Liver (tissue), 9 donors: Measurements from ENCODE around the gene YWHAE. TPM values are rescaled to one million over a fixed set of nuclear protein-coding genes. Genes with fewer than 3 reads are reported as not detected.
A peak's percentile ranks its signal among the peaks of the same experiment; 100 is the strongest.

Experiments
- DNase-seq: peaks from one replicate; pipeline ENCODE4 v3.0.0-alpha.2; 2017; ENCODE audit warnings: low spot score
- H3K27ac ChIP-seq, 2 donors: one replicate each; pipeline ENCODE4 v1.7.0; 2013; ENCODE audit warnings: inconsistent platforms in 2 of 2, low read length in 2 of 2, control low read depth in 1 of 2, low read depth in 1 of 2, mild to moderate bottlenecking in 1 of 2
- H3K27me3 ChIP-seq, 4 donors: one replicate each; pipeline versions ENCODE4 v1.6.1 to v1.7.0; 2013; ENCODE audit warnings: low read length in 3 of 4, inconsistent platforms in 1 of 4, mild to moderate bottlenecking in 1 of 4, moderate library complexity in 1 of 4; ENCODE audit not compliant: control insufficient read depth in 4 of 4, insufficient read depth in 4 of 4
- H3K36me3 ChIP-seq, 4 donors: one replicate each; pipeline versions ENCODE4 v1.6.1 to v1.7.0; 2013; ENCODE audit warnings: low read length in 3 of 4, mild to moderate bottlenecking in 3 of 4, low read depth in 1 of 4, moderate library complexity in 1 of 4; ENCODE audit not compliant: control insufficient read depth in 4 of 4, insufficient read depth in 3 of 4
- H3K4me1 ChIP-seq, 4 donors: one replicate each; pipeline versions ENCODE4 v1.6.1 to v1.7.0; 2013; ENCODE audit warnings: low read length in 3 of 4, mild to moderate bottlenecking in 3 of 4, moderate library complexity in 1 of 4; ENCODE audit not compliant: control insufficient read depth in 4 of 4, insufficient read depth in 4 of 4
- H3K4me3 ChIP-seq, 3 donors: one replicate each; pipeline versions ENCODE4 v1.6.1 to v1.7.0; 2013; ENCODE audit warnings: low read length in 3 of 3, control low read depth in 1 of 3, low read depth in 1 of 3, mild to moderate bottlenecking in 1 of 3
- H3K9ac ChIP-seq, 2 donors: one replicate each; pipeline ENCODE4 v1.7.0; 2013; ENCODE audit warnings: low read length in 2 of 2, mild to moderate bottlenecking in 2 of 2, moderate library complexity in 2 of 2, control low read depth in 1 of 2, low read depth in 1 of 2
- H3K9me3 ChIP-seq, 4 donors: one replicate each; pipeline versions ENCODE4 v1.6.1 to v1.7.0; 2013; ENCODE audit warnings: low read length in 3 of 4; ENCODE audit not compliant: control insufficient read depth in 4 of 4
- EGR1 ChIP-seq, 2 donors: IDR thresholded peaks; 2 replicates each; pipeline ENCODE4 v1.6.1; 2016 to 2018; ENCODE audit warnings: antibody characterized with exemption in 2 of 2, low read depth in 2 of 2
- FOXA1 ChIP-seq: IDR thresholded peaks from 2 replicates; pipeline ENCODE4 v1.6.1; 2016; ENCODE audit warnings: antibody characterized with exemption
- FOXA2 ChIP-seq: IDR thresholded peaks from 2 replicates; pipeline ENCODE4 v1.6.1; 2016; ENCODE audit warnings: antibody characterized with exemption
- GABPA ChIP-seq, 2 donors: IDR thresholded peaks in 1 of 2; conservative IDR thresholded peaks in 1 of 2; 2 replicates each; pipeline ENCODE4 v1.6.1; 2016; ENCODE audit warnings: antibody characterized with exemption in 2 of 2, mild to moderate bottlenecking in 1 of 2, moderate library complexity in 1 of 2
- HNF4A ChIP-seq, 2 donors: conservative IDR thresholded peaks; 2 replicates each; pipeline ENCODE4 v1.6.1; 2016; ENCODE audit warnings: antibody characterized with exemption in 2 of 2, mild to moderate bottlenecking in 2 of 2
- HNF4G ChIP-seq: IDR thresholded peaks from 2 replicates; pipeline ENCODE4 v1.6.1; 2016; ENCODE audit warnings: antibody characterized with exemption
- JUND ChIP-seq, 2 donors: IDR thresholded peaks; 2 replicates each; pipeline ENCODE4 v1.6.1; 2016; ENCODE audit warnings: antibody characterized with exemption in 2 of 2
- NR2F2 ChIP-seq: IDR thresholded peaks from 2 replicates; pipeline ENCODE4 v1.6.1; 2016; ENCODE audit warnings: antibody characterized with exemption
- RAD21 ChIP-seq, 2 donors: IDR thresholded peaks; 2 replicates each; pipeline ENCODE4 v1.6.1; 2016; ENCODE audit warnings: antibody characterized with exemption in 2 of 2, mild to moderate bottlenecking in 2 of 2
- RXRA ChIP-seq, 2 donors: IDR thresholded peaks; 2 replicates each; pipeline ENCODE4 v1.6.1; 2017 to 2018; ENCODE audit warnings: antibody characterized with exemption in 2 of 2, mild to moderate bottlenecking in 1 of 2
- SP1 ChIP-seq: IDR thresholded peaks from 2 replicates; pipeline ENCODE4 v1.6.1; 2018; ENCODE audit warnings: antibody characterized with exemption, mild to moderate bottlenecking
- TAF1 ChIP-seq: conservative IDR thresholded peaks from 2 replicates; pipeline ENCODE4 v1.6.1; 2016; ENCODE audit warnings: antibody characterized with exemption, mild to moderate bottlenecking
- YY1 ChIP-seq: IDR thresholded peaks from 2 replicates; pipeline ENCODE4 v1.6.1; 2016; ENCODE audit warnings: antibody characterized with exemption, mild to moderate bottlenecking
- WGBS: extraction: QIAGEN DNeasy Blood & Tissue Kit; methylation state at CpG from one replicate; pipeline ENCODE4 v1.1.7; 2013; 5-methylcytosine and 5-hydroxymethylcytosine counted together
- polyA plus RNA-seq, 2 donors: library from polyadenylated mRNA; stranded (reverse) in 1 of 2; unstranded in 1 of 2; fragments of 200-250 nt in 1 of 2; fragments of >200 nt in 1 of 2; fragmentation: Nextera tagmentation in 1 of 2; extraction: Ambion mirVana in 1 of 2; gene quantifications; one replicate each; pipeline versions ENCODE4 v1.2.1 to v1.2.3, GENCODE V29; 2013 to 2015
- total RNA-seq, 2 donors: library from RNA; depleted of rRNA; stranded (reverse); fragments of >200 nt; gene quantifications; one replicate each; pipeline ENCODE4 v1.2.3, GENCODE V29; 2014
- TF ChIP-seq, protein P1 (sequence below): fragments of 150-350 bp; IDR thresholded peaks from 2 replicates; pipeline ENCODE4 v1.5.1; 2017; ENCODE audit warnings: improper control_type of control experiment, low read depth, low read length; ENCODE audit not compliant: missing input control
- donor health status: healthy.
- donor health status: healthy.
- donor health status: healthy.
- donor health status: healthy.
- donor health status: healthy.

YWHAE gene
- total and polyA plus RNA-seq, 4 donors, result 173 to 288 (median 202) TPM

DNA sequence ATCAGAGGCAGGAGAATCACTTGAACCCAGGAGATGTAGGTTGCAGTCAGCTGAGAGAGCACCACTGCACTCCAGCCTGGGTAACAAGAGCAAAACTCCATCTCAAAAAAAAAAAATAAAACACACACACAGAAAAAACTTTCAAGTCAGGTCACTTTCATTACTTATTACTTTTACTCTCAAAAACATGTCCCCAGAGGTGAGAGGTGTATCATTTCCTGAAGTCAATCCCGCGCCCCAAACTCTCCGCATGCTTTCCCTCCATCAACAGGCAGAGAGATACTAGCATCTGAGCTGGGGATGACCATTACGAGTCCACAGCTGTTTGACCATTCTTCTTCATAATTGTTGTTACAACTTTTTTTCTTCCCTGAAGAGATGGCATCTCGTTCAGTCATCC is 48.7 kb downstream of the YWHAE start (continued):
- TF ChIP-seq SP1, result no peak
- no peak for TF ChIP-seq FOXA1
- no peak for TF ChIP-seq FOXA2
- no peak for TF ChIP-seq YY1
- no peak for TF ChIP-seq RAD21 (IDR thresholded peaks at IDR 0.05)
- no peak for TF ChIP-seq EGR1 (IDR thresholded peaks at IDR 0.05; ENCODE audit: low read depth in 2 of 2)
- TF ChIP-seq, protein P1, sequence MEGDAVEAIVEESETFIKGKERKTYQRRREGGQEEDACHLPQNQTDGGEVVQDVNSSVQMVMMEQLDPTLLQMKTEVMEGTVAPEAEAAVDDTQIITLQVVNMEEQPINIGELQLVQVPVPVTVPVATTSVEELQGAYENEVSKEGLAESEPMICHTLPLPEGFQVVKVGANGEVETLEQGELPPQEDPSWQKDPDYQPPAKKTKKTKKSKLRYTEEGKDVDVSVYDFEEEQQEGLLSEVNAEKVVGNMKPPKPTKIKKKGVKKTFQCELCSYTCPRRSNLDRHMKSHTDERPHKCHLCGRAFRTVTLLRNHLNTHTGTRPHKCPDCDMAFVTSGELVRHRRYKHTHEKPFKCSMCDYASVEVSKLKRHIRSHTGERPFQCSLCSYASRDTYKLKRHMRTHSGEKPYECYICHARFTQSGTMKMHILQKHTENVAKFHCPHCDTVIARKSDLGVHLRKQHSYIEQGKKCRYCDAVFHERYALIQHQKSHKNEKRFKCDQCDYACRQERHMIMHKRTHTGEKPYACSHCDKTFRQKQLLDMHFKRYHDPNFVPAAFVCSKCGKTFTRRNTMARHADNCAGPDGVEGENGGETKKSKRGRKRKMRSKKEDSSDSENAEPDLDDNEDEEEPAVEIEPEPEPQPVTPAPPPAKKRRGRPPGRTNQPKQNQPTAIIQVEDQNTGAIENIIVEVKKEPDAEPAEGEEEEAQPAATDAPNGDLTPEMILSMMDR, result no peak
- no peak for TF ChIP-seq JUND (IDR thresholded peaks at IDR 0.05)

DNA sequence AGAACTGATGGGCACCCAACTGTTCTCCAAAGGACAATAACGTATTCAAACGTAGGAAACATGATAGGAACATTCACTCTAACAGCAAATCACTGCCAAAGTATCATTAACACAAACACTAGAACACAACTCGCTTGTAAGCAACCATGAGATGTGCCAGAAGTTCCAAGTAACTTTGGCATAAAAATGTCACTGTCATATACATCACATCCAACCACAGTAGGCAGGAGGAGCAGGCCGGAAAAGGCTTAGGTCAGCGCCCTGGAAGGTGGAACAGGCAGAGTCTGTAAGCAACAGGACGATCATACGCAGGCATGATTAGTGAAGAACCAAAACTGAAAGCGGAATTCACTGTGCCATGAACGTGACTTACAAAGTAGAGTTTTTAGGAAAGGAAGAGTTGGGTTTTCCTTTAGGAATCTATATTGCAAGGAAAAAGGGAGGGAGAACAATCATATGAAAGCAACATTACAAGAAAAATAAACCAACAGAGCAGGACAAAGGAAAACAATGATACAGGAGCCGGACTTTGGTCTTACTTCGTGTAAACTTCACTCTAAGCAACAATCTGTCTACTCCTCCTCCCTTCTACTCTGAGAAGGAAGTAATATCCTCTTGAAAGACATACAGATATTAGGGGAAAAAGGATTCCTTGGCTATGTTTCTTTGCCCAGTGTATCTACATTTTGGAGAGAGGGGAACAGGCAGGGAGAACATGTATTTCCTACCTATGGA is 52.3 kb downstream of the YWHAE start:
- peak overlapping the region in 1 of 2 donors; percentile 74 for H3K9ac ChIP-seq
- TF ChIP-seq RXRA (IDR thresholded peaks at IDR 0.05) (peak in 1 of 2 donors; percentile 37), GABPA (IDR thresholded peaks at IDR 0.05 in 1 of 2, conservative IDR thresholded peaks at IDR 0.05 in 1 of 2) (peak in 1 of 2 donors; percentile 11), HNF4G (peak; percentile 26), YY1 (peak; percentile 29), SP1 (peak; percentile 27), TAF1 (no peak), HNF4A (conservative IDR thresholded peaks at IDR 0.05) (peak in 1 of 2 donors; percentile 50), JUND (IDR thresholded peaks at IDR 0.05) (no peak), EGR1 (IDR thresholded peaks at IDR 0.05; ENCODE audit: low read depth in 2 of 2) (no peak), RAD21 (IDR thresholded peaks at IDR 0.05) (no peak), NR2F2 (peak; percentile 51)
- TF ChIP-seq, protein P1, result no peak
- H3K4me1 ChIP-seq, result peaks cover 0 to 11% (median 8%) of the 10 kb centered on the region in 4 donors
- H3K27ac ChIP-seq, result peak overlapping the region; percentile 62 to 70
- H3K9me3 ChIP-seq, result no peaks in the 10 kb centered on the region
- H3K27me3 ChIP-seq, result no peaks in the 10 kb centered on the region
- H3K4me3 ChIP-seq, result peak overlapping the region in 1 of 3 donors; percentile 21
- WGBS, result 26% methylated on average over 11 of the region's 11 CpGs
- no peak for DNase-seq
- peaks cover 12 to 42% (median 27%) of the 10 kb centered on the region in 4 donors for H3K36me3 ChIP-seq

DNA sequence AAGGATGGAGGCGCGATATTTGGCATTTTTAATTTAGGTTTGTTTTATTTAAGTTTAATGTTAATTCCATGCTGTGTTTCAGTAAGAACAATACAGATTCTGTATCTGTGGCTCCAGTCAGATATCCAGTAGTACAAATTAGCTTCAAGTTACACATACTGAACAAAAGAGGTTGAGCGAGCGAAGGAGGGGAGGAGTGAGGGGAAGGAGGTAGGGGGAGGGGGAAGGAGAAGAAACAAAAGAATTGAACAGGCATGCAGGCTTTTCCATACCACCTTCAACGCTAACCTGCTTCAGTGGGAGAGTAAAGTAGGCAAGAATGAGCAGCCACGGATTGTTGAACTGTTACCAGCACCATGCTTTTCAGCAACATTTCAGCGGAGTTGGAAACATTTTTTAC is 55.5 kb downstream of the YWHAE start:
- H3K27me3 ChIP-seq, result no peaks in the 10 kb centered on the region
- no peak for DNase-seq

More for the DNA sequence above, 55.5 kb downstream of the YWHAE start:
- 95% methylated on average over 7 of the region's 7 CpGs for WGBS
- Histone ChIP-seq H3K4me3 (no peak overlapping the region), H3K36me3 (peaks cover 5 to 28% (median 14%) of the 10 kb centered on the region in 4 donors), H3K9ac (no peak overlapping the region), H3K4me1 (peaks cover 0 to 11% (median 8%) of the 10 kb centered on the region in 4 donors), H3K27ac (no peak overlapping the region), H3K9me3 (no peaks in the 10 kb centered on the region)
- TF ChIP-seq GABPA (IDR thresholded peaks at IDR 0.05 in 1 of 2, conservative IDR thresholded peaks at IDR 0.05 in 1 of 2), result no peak
- no peak for TF ChIP-seq RAD21 (IDR thresholded peaks at IDR 0.05)
- no peak for TF ChIP-seq RXRA (IDR thresholded peaks at IDR 0.05)
- TF ChIP-seq, protein P1, result no peak
